Upper lobe of right lung (tissue), 1 donor: ENCODE results near the gene SSBP4. TPM values are rescaled to one million over a fixed set of nuclear protein-coding genes. Genes with fewer than 3 reads are reported as not detected.

ENCODE experiments used
- ATAC-seq: fragments of 200-7000 bp; cut with Tn5 transposase; one replicate; pipeline ENCODE4 v1.9.1; 2020; ENCODE audit warnings: mild to moderate bottlenecking, moderate library complexity
- DNase-seq: peaks from one replicate; pipeline ENCODE4 v3.0.0-alpha.2; 2020
- H3K27ac ChIP-seq: fragments of 200-600 bp; one replicate; pipeline ENCODE4 v1.8.0; 2022
- H3K27me3 ChIP-seq: fragments of 200-600 bp; one replicate; pipeline ENCODE4 v1.8.0; 2022; ENCODE audit warnings: mild to moderate bottlenecking
- H3K36me3 ChIP-seq: fragments of 200-600 bp; one replicate; pipeline ENCODE4 v1.8.0; 2022
- H3K4me1 ChIP-seq: fragments of 200-600 bp; one replicate; pipeline ENCODE4 v1.8.0; 2022
- H3K4me3 ChIP-seq: fragments of 200-600 bp; one replicate; pipeline ENCODE4 v1.8.0; 2022; ENCODE audit warnings: mild to moderate bottlenecking
- H3K9me3 ChIP-seq: fragments of 200-600 bp; one replicate; pipeline ENCODE4 v1.8.0; 2022
- CTCF ChIP-seq: fragments of 200-600 bp; IDR thresholded peaks from one replicate; pipeline ENCODE4 v1.8.0; 2022; ENCODE audit warnings: antibody characterized with exemption
- intact Hi-C: fragments of 100-400 bp; cut with DNase I; formaldehyde crosslinking; loops from one replicate; pipeline ENCODE4 v1.11.0; 2022
- total RNA-seq: library from RNA; stranded (reverse); fragmentation: NEBNext Ultra II Directional; extraction: Animal tissue kit (Norgen Biotek cat#: 25700); gene quantifications from one replicate; pipeline ENCODE4 v1.2.1, GENCODE V29; 2021
- donor health status: DM: no; HTN: yes; CAD: no; lungs with severe emphysema.

Gene SSBP4
- total RNA-seq, 1 donor from 2014 or later: 57.3 TPM

DNA sequence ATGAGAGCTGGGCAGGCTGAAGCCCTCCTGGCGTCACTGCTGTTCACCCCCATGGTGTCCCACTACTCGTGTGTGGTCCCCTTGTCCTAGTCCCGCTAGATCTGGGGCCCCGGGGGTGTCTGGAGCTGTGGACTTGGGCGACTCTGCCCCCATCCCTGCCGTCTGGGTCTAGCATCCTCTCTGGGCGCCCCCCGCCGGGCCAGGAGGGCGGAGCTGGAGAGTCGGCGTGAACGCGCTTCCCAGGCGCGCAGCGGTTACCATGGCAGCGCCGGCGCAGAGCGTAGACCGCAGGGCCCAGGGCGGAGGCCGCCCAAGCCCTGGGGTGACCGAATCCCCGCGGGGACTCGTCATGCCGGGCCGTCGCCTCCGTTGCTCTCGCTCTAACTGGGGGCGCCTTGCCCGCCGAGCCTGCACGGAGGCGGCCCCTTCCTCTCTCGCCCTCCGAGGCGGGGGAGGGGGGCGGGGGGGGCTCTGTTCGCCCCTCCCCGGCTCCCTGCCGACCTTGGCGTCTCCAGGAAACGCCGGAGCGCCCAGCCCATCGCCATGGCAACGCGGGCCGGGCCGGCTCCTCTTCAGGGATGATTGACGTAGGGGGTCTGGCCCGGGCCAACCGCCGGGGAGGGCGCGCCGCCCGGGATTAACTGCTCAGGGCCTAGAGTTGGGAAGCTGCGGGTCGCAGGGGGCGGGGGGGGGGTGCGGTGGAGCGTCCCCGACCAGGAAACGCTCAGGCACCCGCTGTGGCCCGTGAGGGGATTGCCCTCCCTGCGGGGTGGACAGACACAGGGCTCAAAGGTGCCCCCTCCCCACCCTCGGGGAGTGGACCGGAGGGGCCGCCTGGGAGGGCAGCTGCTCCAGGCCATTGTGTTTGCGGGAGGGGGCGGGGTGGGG is 9.8 kb downstream of the SSBP4 start:
- Histone ChIP-seq H3K4me1 (peaks cover 30% of the 10 kb centered on the region), H3K27ac (peak overlapping the region; percentile 63), H3K9me3 (no peaks in the 10 kb centered on the region), H3K27me3 (no peaks in the 10 kb centered on the region), H3K4me3 (peak overlapping the region; percentile 44), H3K36me3 (no peaks in the 10 kb centered on the region)
- DNase-seq: peak; percentile 84
- no peak for TF ChIP-seq CTCF
- ATAC-seq: peak; percentile 69
- intact Hi-C loops: no loop called here

GRCh38 chr19:18429717-18430416 is 10.7 kb downstream of the SSBP4 start:
- H3K4me1 ChIP-seq: peaks cover 30% of the 10 kb centered on the region
- intact Hi-C loops: no loop called here
- peak overlapping the region; percentile 63 for H3K27ac ChIP-seq
- no peak overlapping the region for H3K4me3 ChIP-seq
- ATAC-seq (no peak), DNase-seq (no peak)
- H3K27me3 ChIP-seq: no peaks in the 10 kb centered on the region
- H3K36me3 ChIP-seq: no peaks in the 10 kb centered on the region
- no peaks in the 10 kb centered on the region for H3K9me3 ChIP-seq
- TF ChIP-seq CTCF: no peak

DNA sequence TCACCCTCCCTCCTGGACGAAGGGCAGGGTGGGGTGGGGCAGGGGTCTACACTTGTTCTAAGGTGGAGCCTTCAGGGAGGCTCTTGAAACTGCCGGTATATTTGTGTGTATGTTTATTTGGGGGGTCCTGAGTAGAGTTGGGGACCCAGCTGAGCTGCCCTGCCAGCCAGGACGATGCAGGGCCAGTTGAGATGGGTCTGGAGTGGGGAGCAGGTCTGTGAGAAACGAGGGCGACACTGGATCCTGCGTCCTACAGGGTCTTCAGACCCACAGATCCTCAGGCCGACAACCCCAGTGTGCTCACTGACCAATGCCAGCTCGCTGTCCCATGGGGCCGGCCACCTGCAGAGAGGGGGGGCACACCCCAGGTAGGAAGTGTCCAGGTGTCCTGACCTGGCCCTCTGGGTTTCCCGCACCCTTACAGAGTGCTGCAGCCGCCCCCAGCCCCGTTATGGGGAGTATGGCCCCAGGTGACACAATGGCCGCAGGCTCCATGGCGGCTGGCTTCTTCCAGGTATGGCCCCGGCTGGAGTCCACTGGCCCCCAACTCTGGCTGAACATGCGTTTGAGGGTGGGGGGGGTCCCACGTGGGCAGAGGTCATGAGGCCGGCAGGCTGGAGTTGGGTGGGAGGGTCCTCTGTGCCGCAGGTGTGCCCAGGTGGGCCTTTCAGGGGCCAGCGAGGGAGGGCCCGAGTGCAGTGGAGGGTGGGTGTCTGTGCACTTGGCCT is 11.4 kb downstream of the SSBP4 start:
- H3K27me3 ChIP-seq: no peaks in the 10 kb centered on the region
- intact Hi-C loops: no loop called here
- H3K4me1 ChIP-seq: peaks cover 26% of the 10 kb centered on the region
- H3K9me3 ChIP-seq: no peaks in the 10 kb centered on the region
- DNase-seq: no peak
- H3K4me3 ChIP-seq: no peak overlapping the region
- no peak overlapping the region for H3K27ac ChIP-seq
- no peak for ATAC-seq
- TF ChIP-seq CTCF: no peak
- H3K36me3 ChIP-seq: no peaks in the 10 kb centered on the region

GRCh38 chr19:18431351-18432197 is 12.4 kb downstream of the SSBP4 start:
- intact Hi-C loops: no loop called here
- Histone ChIP-seq H3K36me3 (no peaks in the 10 kb centered on the region), H3K4me3 (no peak overlapping the region), H3K27ac (no peak overlapping the region), H3K27me3 (no peaks in the 10 kb centered on the region), H3K4me1 (peaks cover 24% of the 10 kb centered on the region), H3K9me3 (no peaks in the 10 kb centered on the region)
- no peak for TF ChIP-seq CTCF
- DNase-seq: no peak
- ATAC-seq: no peak
